SJCRH30 (cell line): ENCODE results near the gene GSG1L2. TPM values are rescaled to one million over a fixed set of nuclear protein-coding genes. Genes with fewer than 3 reads are reported as not detected.
"Not testable (repeated sequence)": the region's sequence is repeated elsewhere in the genome, so short reads cannot be mapped to it uniquely, and the experiment has no call there.

Experiments
- DNase-seq, 2 experiments: peaks; one replicate each; pipeline ENCODE4 v3.0.0-alpha.2; 2015 to 2020
- H3K27ac ChIP-seq: fragments of 250-450 bp; sonication (Bioruptor Pico); 2 replicates; pipeline ENCODE4 v1.5.1; 2020; ENCODE audit warnings: mild to moderate bottlenecking, moderate library complexity
- H3K27me3 ChIP-seq: fragments of 250-450 bp; sonication (Bioruptor Pico); 2 replicates; pipeline ENCODE4 v1.5.1; 2020; ENCODE audit warnings: mild to moderate bottlenecking, moderate library complexity
- H3K36me3 ChIP-seq: fragments of 250-450 bp; sonication (Bioruptor Pico); 2 replicates; pipeline ENCODE4 v1.5.1; 2020; ENCODE audit warnings: mild to moderate bottlenecking, moderate library complexity
- H3K4me1 ChIP-seq: fragments of 250-450 bp; sonication (Bioruptor Pico); 2 replicates; pipeline ENCODE4 v1.5.1; 2020; ENCODE audit warnings: mild to moderate bottlenecking, moderate library complexity
- H3K4me3 ChIP-seq: fragments of 250-450 bp; sonication (Bioruptor Pico); 2 replicates; pipeline ENCODE4 v1.5.1; 2020; ENCODE audit warnings: mild to moderate bottlenecking, moderate library complexity
- H3K9me3 ChIP-seq: fragments of 250-450 bp; sonication (Bioruptor Pico); replicated peaks from 2 replicates; pipeline ENCODE4 v1.5.1; 2020; ENCODE audit warnings: mild to moderate bottlenecking, moderate library complexity
- total RNA-seq: library from RNA; depleted of rRNA; stranded (reverse); fragments of >200 nt; shearing (Covaris generic); gene quantifications from 2 replicates; pipeline ENCODE4 v1.2.3, GENCODE V29; 2014

Gene GSG1L2
- total RNA-seq, 1 experiment from 2014 or later, result not detected

- H3K36me3 ChIP-seq, result no peaks in the 10 kb centered on the region
- no peaks in the 10 kb centered on the region for H3K9me3 ChIP-seq
- H3K27ac ChIP-seq, result no peak overlapping the region
- no peaks in the 10 kb centered on the region for H3K4me1 ChIP-seq
- DNase-seq, result no peak
- H3K4me3 ChIP-seq, result no peak overlapping the region
- H3K27me3 ChIP-seq, result no peaks in the 10 kb centered on the region
Observed at GRCh38 chr17:9784544-9784943, 37.3 kb downstream of the GSG1L2 start.

DNA sequence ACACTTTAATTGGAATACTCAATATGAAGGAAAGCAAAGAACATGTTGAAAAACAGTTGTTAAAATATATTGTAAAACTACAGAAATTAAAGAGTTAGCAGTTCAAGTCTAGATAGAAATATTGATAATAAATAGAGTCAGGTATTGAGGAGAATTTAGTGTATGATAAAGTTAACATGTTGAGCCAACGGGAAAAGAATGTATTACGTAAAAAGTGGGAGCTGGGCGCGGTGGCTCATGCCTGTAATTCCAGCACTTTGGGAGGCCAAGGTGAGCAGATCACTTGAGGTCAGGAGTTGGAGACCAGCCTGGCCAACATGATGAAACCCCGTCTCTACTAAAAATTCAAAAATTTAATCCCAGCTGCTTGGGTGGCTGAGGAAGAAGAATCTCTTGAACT, 38.4 kb downstream of the GSG1L2 start:
- H3K4me3 ChIP-seq, H3K36me3 ChIP-seq, H3K4me1 ChIP-seq, DNase-seq, H3K27ac ChIP-seq, H3K27me3 ChIP-seq, H3K9me3 ChIP-seq: not testable (repeated sequence)

- H3K4me3 ChIP-seq, result no peak overlapping the region
- no peaks in the 10 kb centered on the region for H3K27me3 ChIP-seq
- no peaks in the 10 kb centered on the region for H3K9me3 ChIP-seq
- H3K36me3 ChIP-seq, result no peaks in the 10 kb centered on the region
- H3K4me1 ChIP-seq, result no peaks in the 10 kb centered on the region
- H3K27ac ChIP-seq, result no peak overlapping the region
- no peak for DNase-seq
Observed at GRCh38 chr17:9783050-9783449, 38.8 kb downstream of the GSG1L2 start.

DNA sequence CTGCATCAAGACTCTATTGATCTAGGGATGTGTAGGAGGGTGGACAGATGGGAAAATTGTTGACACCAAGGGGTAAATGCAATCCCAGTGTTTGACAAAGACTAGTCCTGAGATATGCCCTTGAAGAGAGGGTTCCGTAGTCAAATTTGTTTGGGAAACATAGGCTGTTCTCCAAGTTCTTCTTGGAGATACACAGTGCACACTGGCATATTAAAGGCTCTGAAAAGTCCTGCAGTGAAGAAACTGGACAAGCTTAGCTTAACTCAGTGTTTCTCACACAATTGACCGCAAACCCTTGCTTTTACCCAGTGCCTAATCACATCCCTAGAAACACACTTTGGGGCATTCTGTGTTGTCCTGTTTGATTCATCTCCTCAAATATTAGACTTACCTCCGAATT, 41.3 kb downstream of the GSG1L2 start:
- no peaks in the 10 kb centered on the region for H3K36me3 ChIP-seq
- no peak overlapping the region for H3K4me3 ChIP-seq
- DNase-seq, result no peak
- no peaks in the 10 kb centered on the region for H3K27me3 ChIP-seq
- H3K27ac ChIP-seq, result no peak overlapping the region
- no peaks in the 10 kb centered on the region for H3K9me3 ChIP-seq
- no peaks in the 10 kb centered on the region for H3K4me1 ChIP-seq

- Histone ChIP-seq H3K4me3 (no peak overlapping the region), H3K27me3 (no peaks in the 10 kb centered on the region), H3K9me3 (no peaks in the 10 kb centered on the region), H3K27ac (no peak overlapping the region), H3K4me1 (no peaks in the 10 kb centered on the region), H3K36me3 (no peaks in the 10 kb centered on the region)
- no peak for DNase-seq
Observed at GRCh38 chr17:9776911-9777310, 45.0 kb downstream of the GSG1L2 start.

DNA sequence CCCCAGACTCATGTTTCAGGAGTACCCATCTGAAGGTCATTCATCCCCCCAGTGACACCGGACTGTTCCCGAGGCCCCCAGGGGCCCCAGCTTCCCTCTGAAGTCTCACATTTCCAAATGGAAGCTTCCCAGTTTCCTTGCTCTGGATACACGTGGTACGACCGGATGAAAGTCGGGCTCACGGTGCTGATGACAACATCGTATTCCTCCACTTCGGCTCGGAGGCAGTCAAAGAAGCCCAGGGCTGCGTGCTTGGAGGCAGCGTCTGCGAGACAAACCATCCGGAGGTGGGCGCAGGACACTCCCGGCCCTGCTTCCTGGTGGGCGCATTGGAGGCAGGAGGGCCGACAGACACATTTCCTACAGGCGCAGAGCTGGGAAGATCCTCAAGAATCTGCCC, 49.2 kb downstream of the GSG1L2 start:
- Histone ChIP-seq H3K9me3 (no peaks in the 10 kb centered on the region), H3K27ac (no peak overlapping the region), H3K4me3 (no peak overlapping the region), H3K27me3 (no peaks in the 10 kb centered on the region), H3K36me3 (no peaks in the 10 kb centered on the region), H3K4me1 (no peaks in the 10 kb centered on the region)
- DNase-seq, result no peak

GRCh38 chr17:9771465-9771864, 50.4 kb downstream of the GSG1L2 start:
- Histone ChIP-seq H3K27me3 (no peaks in the 10 kb centered on the region), H3K36me3 (no peaks in the 10 kb centered on the region), H3K27ac (no peak overlapping the region), H3K4me1 (no peaks in the 10 kb centered on the region), H3K9me3 (no peaks in the 10 kb centered on the region), H3K4me3 (no peak overlapping the region)
- DNase-seq, result no peak

- Histone ChIP-seq H3K27me3 (no peaks in the 10 kb centered on the region), H3K36me3 (no peaks in the 10 kb centered on the region), H3K4me3 (no peak overlapping the region), H3K27ac (no peak overlapping the region), H3K9me3 (no peaks in the 10 kb centered on the region), H3K4me1 (no peaks in the 10 kb centered on the region)
- no peak for DNase-seq
Observed at GRCh38 chr17:9769036-9769695, 52.7 kb downstream of the GSG1L2 start.

- Histone ChIP-seq H3K36me3 (no peaks in the 10 kb centered on the region), H3K27ac (no peak overlapping the region), H3K4me3 (no peak overlapping the region), H3K4me1 (no peaks in the 10 kb centered on the region), H3K9me3 (no peaks in the 10 kb centered on the region), H3K27me3 (no peaks in the 10 kb centered on the region)
- peak in 1 of 2 experiments; percentile 38 for DNase-seq
Observed at GRCh38 chr17:9768381-9768934, 53.4 kb downstream of the GSG1L2 start.

GRCh38 chr17:9767432-9767991, 54.4 kb downstream of the GSG1L2 start:
- H3K4me3 ChIP-seq, result no peak overlapping the region
- H3K27ac ChIP-seq, result no peak overlapping the region
- no peaks in the 10 kb centered on the region for H3K27me3 ChIP-seq
- H3K9me3 ChIP-seq, result no peaks in the 10 kb centered on the region
- no peaks in the 10 kb centered on the region for H3K4me1 ChIP-seq
- H3K36me3 ChIP-seq, result no peaks in the 10 kb centered on the region
- DNase-seq, result peak; percentile 18 to 30

- Histone ChIP-seq H3K27ac (no peak overlapping the region), H3K36me3 (no peaks in the 10 kb centered on the region), H3K4me1 (no peaks in the 10 kb centered on the region), H3K9me3 (no peaks in the 10 kb centered on the region), H3K4me3 (no peak overlapping the region), H3K27me3 (no peaks in the 10 kb centered on the region)
- no peak for DNase-seq
Observed at GRCh38 chr17:9766970-9767369, 54.9 kb downstream of the GSG1L2 start.

GRCh38 chr17:9765322-9765721, 56.6 kb downstream of the GSG1L2 start:
- Histone ChIP-seq H3K4me1 (no peaks in the 10 kb centered on the region), H3K27me3 (no peaks in the 10 kb centered on the region), H3K36me3 (no peaks in the 10 kb centered on the region), H3K27ac (no peak overlapping the region), H3K9me3 (no peaks in the 10 kb centered on the region), H3K4me3 (no peak overlapping the region)
- DNase-seq, result no peak

GRCh38 chr17:9763643-9764042, 58.2 kb downstream of the GSG1L2 start:
- Histone ChIP-seq H3K4me1 (no peaks in the 10 kb centered on the region), H3K9me3 (no peaks in the 10 kb centered on the region), H3K4me3 (no peak overlapping the region), H3K27ac (no peak overlapping the region), H3K27me3 (no peaks in the 10 kb centered on the region), H3K36me3 (no peaks in the 10 kb centered on the region)
- no peak for DNase-seq

DNA sequence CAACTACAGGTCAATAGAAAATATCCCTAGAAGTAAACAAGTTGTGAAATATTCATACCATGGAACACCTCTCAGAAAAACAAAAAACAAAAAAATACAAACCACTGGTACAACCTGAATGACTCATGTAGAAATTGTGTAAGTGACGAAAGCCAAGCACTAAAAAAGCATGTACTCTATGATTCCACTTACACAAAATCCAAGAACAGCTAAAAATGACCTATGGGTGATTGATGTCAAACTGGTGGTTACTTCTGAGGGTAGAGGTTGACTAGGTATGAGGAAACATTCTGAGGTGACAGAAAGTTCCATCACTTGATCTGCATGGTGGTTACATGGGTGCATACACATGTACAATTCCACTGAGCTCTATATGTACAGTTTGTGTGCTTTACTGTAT, 61.6 kb downstream of the GSG1L2 start:
- DNase-seq, result no peak
- H3K27ac ChIP-seq, result no peak overlapping the region

GRCh38 chr17:9755083-9755482, 66.8 kb downstream of the GSG1L2 start:
- Histone ChIP-seq H3K4me1 (no peaks in the 10 kb centered on the region), H3K9me3 (no peaks in the 10 kb centered on the region), H3K36me3 (no peaks in the 10 kb centered on the region), H3K27ac (no peak overlapping the region), H3K4me3 (no peak overlapping the region), H3K27me3 (no peaks in the 10 kb centered on the region)
- no peak for DNase-seq

More for the DNA sequence above, 61.6 kb downstream of the GSG1L2 start:
- Histone ChIP-seq H3K27me3 (no peaks in the 10 kb centered on the region), H3K4me3 (no peak overlapping the region), H3K9me3 (no peaks in the 10 kb centered on the region), H3K36me3 (no peaks in the 10 kb centered on the region), H3K4me1 (no peaks in the 10 kb centered on the region)
